Gastroesophageal sphincter (tissue), 4 donors: Measurements from ENCODE around the gene CLEC4G. TPM values are rescaled to one million over a fixed set of nuclear protein-coding genes. Genes with fewer than 3 reads are reported as not detected.

Experiments used
- ATAC-seq: fragments of 150-250 bp; one replicate; pipeline ENCODE4 v1.9.1; 2016; ENCODE audit warnings: mild to moderate bottlenecking, moderate library complexity
- H3K27ac ChIP-seq, 4 donors: fragments of 200-600 bp; sonication (generic) in 3 of 4; 1 replicate in 3 of 4; 2 replicates in 1 of 4; pipeline ENCODE4 v1.5.1; 2016 to 2019
- H3K27me3 ChIP-seq: fragments of 200-600 bp; sonication (generic); one replicate; pipeline ENCODE4 v1.5.1; 2019
- H3K36me3 ChIP-seq, 2 donors: fragments of 200-600 bp; sonication (generic); one replicate each; pipeline ENCODE4 v1.5.1; 2019; ENCODE audit warnings: control low read depth in 1 of 2
- H3K4me1 ChIP-seq, 3 donors: fragments of 200-600 bp; sonication (generic); 1 replicate in 2 of 3; 2 replicates in 1 of 3; pipeline ENCODE4 v1.5.1; 2016 to 2019; ENCODE audit warnings: control low read depth in 2 of 3
- H3K4me3 ChIP-seq, 2 donors: fragments of 200-600 bp; sonication (generic); one replicate each; pipeline ENCODE4 v1.5.1; 2019; ENCODE audit warnings: mild to moderate bottlenecking in 1 of 2, moderate library complexity in 1 of 2
- H3K9me3 ChIP-seq, 3 donors: fragments of 200-600 bp; sonication (generic); one replicate each; pipeline ENCODE4 v1.5.1; 2017 to 2019; ENCODE audit warnings: control low read depth in 2 of 3
- CTCF ChIP-seq, 4 experiments: fragments of 200-600 bp in 2 of 4; fragments of 450-650 bp in 2 of 4; sonication (generic) in 1 of 4; IDR thresholded peaks; one replicate each; pipeline ENCODE4 v1.5.1; 2017 to 2019; ENCODE audit warnings: antibody characterized with exemption in 4 of 4, mild to moderate bottlenecking in 2 of 4, moderate library complexity in 2 of 4
- EP300 ChIP-seq: sonication (generic); formaldehyde crosslinking; IDR thresholded peaks from one replicate; pipeline ENCODE4 v1.6.1; 2017; ENCODE audit warnings: antibody characterized with exemption, mild to moderate bottlenecking
- POLR2A ChIP-seq, 2 donors: fragments of 450-650 bp; IDR thresholded peaks; one replicate each; pipeline ENCODE4 v1.6.1; 2017; ENCODE audit warnings: antibody characterized with exemption in 2 of 2, mild to moderate bottlenecking in 2 of 2, moderate library complexity in 1 of 2
- POLR2AphosphoS5 ChIP-seq: sonication (generic); formaldehyde crosslinking; IDR thresholded peaks from one replicate; pipeline ENCODE4 v1.6.1; 2017; ENCODE audit warnings: antibody characterized with exemption
- WGBS, 2 donors: methylation state at CpG; one replicate each; pipeline ENCODE4 v1.1.5; 2018; ENCODE audit warnings: low coverage in 1 of 2; 5-methylcytosine and 5-hydroxymethylcytosine counted together
- total RNA-seq, 4 donors: library from RNA; depleted of rRNA; stranded (reverse); fragments of >200 nt; gene quantifications; one replicate each; pipeline ENCODE4 v1.1.0, GENCODE V29; 2016

Gene CLEC4G
- total RNA-seq, 4 donors from 2014 or later: 1.1 to 6.8 (median 5.5) TPM; not detected in 1

GRCh38 chr19:7763696-7764095 lies 31.8 kb upstream of the CLEC4G start:
- Histone ChIP-seq H3K4me1 (no peaks in the 10 kb centered on the region), H3K36me3 (no peaks in the 10 kb centered on the region), H3K9me3 (peaks cover 0 to 15% (median 0%) of the 10 kb centered on the region in 3 donors), H3K4me3 (no peak overlapping the region), H3K27me3 (peaks cover 81% of the 10 kb centered on the region), H3K27ac (no peak overlapping the region)
- TF ChIP-seq POLR2AphosphoS5 (no peak), POLR2A (IDR thresholded peaks at IDR 0.05) (no peak), EP300 (no peak), CTCF (IDR thresholded peaks at IDR 0.05) (no peak)
- no peak for ATAC-seq
- WGBS, 2 donors: 25% methylated on average over 1 of the region's 1 CpG; no CpG with 5 or more reads in 1 of the 2 donors

- no peak for ATAC-seq
- no peak within 1 kb of the TSS for H3K27ac ChIP-seq
- WGBS, 2 donors: 47 to 69% methylated on average over 4 to 7 of the region's 8 CpGs
- TF ChIP-seq POLR2A (IDR thresholded peaks at IDR 0.05) (no peak), CTCF (IDR thresholded peaks at IDR 0.05) (no peak), POLR2AphosphoS5 (no peak), EP300 (no peak)
- H3K36me3 ChIP-seq: no peaks in the 10 kb centered on the region
- H3K9me3 ChIP-seq: peaks cover 0 to 24% (median 0%) of the 10 kb centered on the region in 3 donors
- H3K27me3 ChIP-seq: peaks cover 81% of the 10 kb centered on the region
- H3K4me1 ChIP-seq: no peaks in the 10 kb centered on the region
- no peak within 1 kb of the TSS for H3K4me3 ChIP-seq
Observed at GRCh38 chr19:7762719-7763293, 30.9 kb upstream of the CLEC4G start, which contains the start of gene CLEC4M. CLEC4M (plus strand) TSS chr19:7763243; CDS start chr19:7763267, 24 bp downstream.

- no peaks in the 10 kb centered on the region for H3K4me1 ChIP-seq
- peaks cover 0 to 49% (median 0%) of the 10 kb centered on the region in 3 donors for H3K9me3 ChIP-seq
- peaks cover 61% of the 10 kb centered on the region for H3K27me3 ChIP-seq
- TF ChIP-seq CTCF (IDR thresholded peaks at IDR 0.05) (no peak), POLR2A (IDR thresholded peaks at IDR 0.05) (no peak), POLR2AphosphoS5 (no peak), EP300 (no peak)
- H3K27ac ChIP-seq: no peak overlapping the region
- H3K36me3 ChIP-seq: no peaks in the 10 kb centered on the region
- no peak for ATAC-seq
- no peak overlapping the region for H3K4me3 ChIP-seq
- WGBS, 2 donors: 83 to 100% methylated on average over 1 of the region's 1 CpG
Observed at GRCh38 chr19:7759156-7759555, 27.2 kb upstream of the CLEC4G start.

GRCh38 chr19:7757358-7757757 lies 25.4 kb upstream of the CLEC4G start:
- no peak for ATAC-seq

GRCh38 chr19:7756258-7756657 lies 24.3 kb upstream of the CLEC4G start:
- no peaks in the 10 kb centered on the region for H3K36me3 ChIP-seq
- 40% methylated on average over 4 of the region's 4 CpGs; no CpG with 5 or more reads in 1 of the 2 donors for whole genome bisulfite sequencing, 2 donors
- ATAC-seq: no peak
- peaks cover 0 to 49% (median 0%) of the 10 kb centered on the region in 3 donors for H3K9me3 ChIP-seq
- H3K27ac ChIP-seq: no peak overlapping the region
- no peak overlapping the region for H3K4me3 ChIP-seq
- peaks cover 49% of the 10 kb centered on the region for H3K27me3 ChIP-seq
- H3K4me1 ChIP-seq: no peaks in the 10 kb centered on the region
- TF ChIP-seq CTCF (IDR thresholded peaks at IDR 0.05) (no peak), EP300 (no peak), POLR2AphosphoS5 (no peak), POLR2A (IDR thresholded peaks at IDR 0.05) (no peak)

More at GRCh38 chr19:7757358-7757757, 25.4 kb upstream of the CLEC4G start:
- H3K4me1 ChIP-seq: no peaks in the 10 kb centered on the region
- no peaks in the 10 kb centered on the region for H3K36me3 ChIP-seq
- H3K27me3 ChIP-seq: peaks cover 48% of the 10 kb centered on the region
- H3K9me3 ChIP-seq: peaks cover 0 to 49% (median 0%) of the 10 kb centered on the region in 3 donors
- H3K27ac ChIP-seq: no peak overlapping the region
- TF ChIP-seq POLR2AphosphoS5: no peak
- WGBS, 2 donors: 100% methylated on average over 2 of the region's 3 CpGs; no CpG with 5 or more reads in 1 of the 2 donors
- no peak overlapping the region for H3K4me3 ChIP-seq
